H1 (cell line): ENCODE results near the gene AP2B1.

Source experiments
- EP300 ChIP-seq, 2 experiments: IDR thresholded peaks; 1 replicate in 1 of 2; 2 replicates in 1 of 2; pipeline ENCODE4 v1.6.1; 2011 to 2012; ENCODE audit warnings: low read depth in 2 of 2, low read length in 2 of 2, mild to moderate bottlenecking in 2 of 2, borderline replicate concordance in 1 of 2, inconsistent platforms in 1 of 2, moderate library complexity in 1 of 2
- EZH2 ChIP-seq: fragments of 200-600 bp; sonication (generic); IDR thresholded peaks from 2 replicates; pipeline ENCODE4 v1.7.1; 2012; ENCODE audit warnings: low read depth, mild to moderate bottlenecking, moderate library complexity, low read length, inconsistent platforms; ENCODE audit not compliant: severe bottlenecking
- MAFK ChIP-seq: IDR thresholded peaks from 2 replicates; pipeline ENCODE4 v1.6.1; 2012; ENCODE audit warnings: low read depth, mild to moderate bottlenecking, improper control_type of control experiment, low read length
- POLR2A ChIP-seq, 2 experiments: IDR thresholded peaks; 1 replicate in 1 of 2; 2 replicates in 1 of 2; pipeline ENCODE4 v1.6.1; 2011; ENCODE audit warnings: low read depth in 2 of 2, low read length in 2 of 2, mild to moderate bottlenecking in 2 of 2; ENCODE audit errors: control extremely low read depth in 1 of 2
- SIX5 ChIP-seq: IDR thresholded peaks from 2 replicates; pipeline ENCODE4 v1.6.1; 2011; ENCODE audit warnings: mild to moderate bottlenecking, low read depth, low read length
- SP1 ChIP-seq: IDR thresholded peaks from 2 replicates; pipeline ENCODE4 v1.6.1; 2011; ENCODE audit warnings: low read depth, low read length
- TAF1 ChIP-seq: IDR thresholded peaks from 2 replicates; pipeline ENCODE4 v1.6.1; 2011; ENCODE audit warnings: mild to moderate bottlenecking, low read depth, low read length
- TBP ChIP-seq: IDR thresholded peaks from 2 replicates; pipeline ENCODE4 v1.6.1; 2011; ENCODE audit warnings: low read depth, low read length, improper control_type of control experiment
- TEAD4 ChIP-seq: IDR thresholded peaks from 2 replicates; pipeline ENCODE4 v1.6.1; 2012; ENCODE audit warnings: low read depth, low read length, inconsistent platforms, mixed read lengths
- TF ChIP-seq, protein P1 (sequence below), 3 experiments: IDR thresholded peaks; 1 replicate in 2 of 3; 2 replicates in 1 of 3; pipeline versions ENCODE4 v1.5.1 to v1.6.1; 2011; ENCODE audit warnings: low read length in 3 of 3, mild to moderate bottlenecking in 3 of 3, inconsistent platforms in 2 of 3, low read depth in 1 of 3, moderate library complexity in 1 of 3; ENCODE audit not compliant: insufficient read depth in 1 of 3; ENCODE audit errors: control extremely low read depth in 1 of 3

DNA sequence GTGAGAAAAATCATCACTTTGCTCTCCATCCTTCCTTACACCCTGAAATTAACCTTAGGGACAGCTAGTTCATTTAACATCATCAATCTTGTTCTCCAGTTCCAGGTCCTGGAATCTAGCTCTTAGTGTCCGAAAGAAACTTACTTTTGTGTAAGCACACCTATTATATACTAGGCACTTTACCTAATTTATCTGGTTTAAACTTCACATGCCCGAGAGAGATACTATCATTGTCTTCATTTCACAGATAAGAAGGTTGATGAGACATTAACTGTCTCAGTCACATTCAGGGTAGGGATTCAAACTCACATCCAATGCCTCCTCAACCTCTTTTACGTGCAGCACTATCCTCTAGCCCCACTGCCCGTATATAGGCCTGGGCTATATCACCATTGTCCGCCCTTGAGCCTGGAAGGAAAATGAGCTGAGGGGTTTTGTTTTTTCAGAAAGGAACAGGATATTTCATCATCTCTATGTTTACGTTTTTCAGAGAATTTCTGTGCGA, 501 bp upstream of the AP2B1 start:
- TF ChIP-seq SIX5, result no peak
- TF ChIP-seq, protein P1, sequence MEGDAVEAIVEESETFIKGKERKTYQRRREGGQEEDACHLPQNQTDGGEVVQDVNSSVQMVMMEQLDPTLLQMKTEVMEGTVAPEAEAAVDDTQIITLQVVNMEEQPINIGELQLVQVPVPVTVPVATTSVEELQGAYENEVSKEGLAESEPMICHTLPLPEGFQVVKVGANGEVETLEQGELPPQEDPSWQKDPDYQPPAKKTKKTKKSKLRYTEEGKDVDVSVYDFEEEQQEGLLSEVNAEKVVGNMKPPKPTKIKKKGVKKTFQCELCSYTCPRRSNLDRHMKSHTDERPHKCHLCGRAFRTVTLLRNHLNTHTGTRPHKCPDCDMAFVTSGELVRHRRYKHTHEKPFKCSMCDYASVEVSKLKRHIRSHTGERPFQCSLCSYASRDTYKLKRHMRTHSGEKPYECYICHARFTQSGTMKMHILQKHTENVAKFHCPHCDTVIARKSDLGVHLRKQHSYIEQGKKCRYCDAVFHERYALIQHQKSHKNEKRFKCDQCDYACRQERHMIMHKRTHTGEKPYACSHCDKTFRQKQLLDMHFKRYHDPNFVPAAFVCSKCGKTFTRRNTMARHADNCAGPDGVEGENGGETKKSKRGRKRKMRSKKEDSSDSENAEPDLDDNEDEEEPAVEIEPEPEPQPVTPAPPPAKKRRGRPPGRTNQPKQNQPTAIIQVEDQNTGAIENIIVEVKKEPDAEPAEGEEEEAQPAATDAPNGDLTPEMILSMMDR (IDR thresholded peaks at IDR 0.05; ENCODE audit: control extremely low read depth in 1 of 3, insufficient read depth in 1 of 3, low read depth in 1 of 3, low read length in 3 of 3), result no peak
- no peak for TF ChIP-seq POLR2A (IDR thresholded peaks at IDR 0.05; ENCODE audit: control extremely low read depth in 1 of 2, low read depth in 2 of 2, low read length in 2 of 2)
- TF ChIP-seq MAFK, result no peak
- TF ChIP-seq TAF1, result no peak
- no peak for TF ChIP-seq EZH2
- TF ChIP-seq SP1, result no peak
- TF ChIP-seq TEAD4, result no peak
- no peak for TF ChIP-seq EP300 (IDR thresholded peaks at IDR 0.05; ENCODE audit: borderline replicate concordance in 1 of 2, low read depth in 2 of 2, low read length in 2 of 2)
- no peak for TF ChIP-seq TBP
